Esophagus squamous epithelium (tissue), 4 donors: ENCODE measurements around the gene KIF5C.

Experiments used
- POLR2A ChIP-seq, 4 donors: fragments of 450-650 bp; IDR thresholded peaks; one replicate each; pipeline ENCODE4 v1.6.1; 2017; ENCODE audit warnings: antibody characterized with exemption in 4 of 4, mild to moderate bottlenecking in 4 of 4, moderate library complexity in 3 of 4
- TF ChIP-seq, protein P1 (sequence below), 6 experiments: fragments of 450-650 bp in 4 of 6; fragments of 200-600 bp in 2 of 6; sonication (generic) in 2 of 6; IDR thresholded peaks; one replicate each; pipeline ENCODE4 v1.5.1; 2016 to 2019; ENCODE audit warnings: antibody characterized with exemption in 6 of 6, mild to moderate bottlenecking in 4 of 6, moderate library complexity in 4 of 6

DNA sequence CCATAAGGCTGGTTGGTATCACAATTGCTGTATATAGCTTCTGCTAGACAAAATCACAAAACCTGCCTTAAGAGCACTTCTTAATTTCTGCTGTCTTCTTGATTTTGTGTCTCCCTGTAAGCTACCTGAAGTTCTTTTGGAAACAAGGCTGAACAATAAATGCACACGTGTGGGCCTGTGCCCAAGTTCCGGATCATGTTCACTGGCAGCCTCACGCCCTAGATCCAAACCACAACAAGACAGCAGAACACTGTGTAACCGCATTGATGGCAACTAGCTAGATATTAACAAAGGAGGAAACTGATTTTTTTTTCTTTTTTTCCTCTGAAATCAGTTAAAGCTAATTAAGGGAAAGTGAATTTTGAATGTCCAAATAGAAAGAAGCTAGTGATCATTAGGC, 82.0 kb downstream of the KIF5C start:
- TF ChIP-seq, protein P1, sequence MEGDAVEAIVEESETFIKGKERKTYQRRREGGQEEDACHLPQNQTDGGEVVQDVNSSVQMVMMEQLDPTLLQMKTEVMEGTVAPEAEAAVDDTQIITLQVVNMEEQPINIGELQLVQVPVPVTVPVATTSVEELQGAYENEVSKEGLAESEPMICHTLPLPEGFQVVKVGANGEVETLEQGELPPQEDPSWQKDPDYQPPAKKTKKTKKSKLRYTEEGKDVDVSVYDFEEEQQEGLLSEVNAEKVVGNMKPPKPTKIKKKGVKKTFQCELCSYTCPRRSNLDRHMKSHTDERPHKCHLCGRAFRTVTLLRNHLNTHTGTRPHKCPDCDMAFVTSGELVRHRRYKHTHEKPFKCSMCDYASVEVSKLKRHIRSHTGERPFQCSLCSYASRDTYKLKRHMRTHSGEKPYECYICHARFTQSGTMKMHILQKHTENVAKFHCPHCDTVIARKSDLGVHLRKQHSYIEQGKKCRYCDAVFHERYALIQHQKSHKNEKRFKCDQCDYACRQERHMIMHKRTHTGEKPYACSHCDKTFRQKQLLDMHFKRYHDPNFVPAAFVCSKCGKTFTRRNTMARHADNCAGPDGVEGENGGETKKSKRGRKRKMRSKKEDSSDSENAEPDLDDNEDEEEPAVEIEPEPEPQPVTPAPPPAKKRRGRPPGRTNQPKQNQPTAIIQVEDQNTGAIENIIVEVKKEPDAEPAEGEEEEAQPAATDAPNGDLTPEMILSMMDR (IDR thresholded peaks at IDR 0.05) = no peak
- no peak for TF ChIP-seq POLR2A (IDR thresholded peaks at IDR 0.05)
